Nucleus accumbens (tissue), 56 donors: Measurements from ENCODE around the gene GORAB.

Source experiments
- DNase-seq, 56 donors: peaks; one replicate each; lab custom pipeline; 2025; lab: John Stamatoyannopoulos, UW

GORAB gene

DNA sequence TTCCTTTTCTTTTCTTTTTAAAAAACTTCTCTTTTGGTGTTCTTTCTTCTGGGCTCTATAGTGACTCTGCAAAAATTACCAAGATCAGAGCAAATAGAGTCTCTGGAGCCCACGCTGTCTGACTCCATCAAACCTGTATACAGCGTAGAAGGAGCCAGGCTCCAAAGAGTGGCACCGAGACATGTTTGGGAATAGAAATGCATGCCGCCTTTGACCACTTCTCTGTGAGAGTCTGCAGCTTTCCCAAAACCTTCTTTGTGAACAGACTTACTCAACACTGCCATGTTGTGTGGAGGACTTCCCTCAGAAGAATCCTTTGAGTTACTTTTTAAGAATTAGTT lies 55.3 kb downstream of the GORAB start:
- peak in 5 of 56 donors; percentile 2 to 18 (median 12) for DNase-seq

DNA sequence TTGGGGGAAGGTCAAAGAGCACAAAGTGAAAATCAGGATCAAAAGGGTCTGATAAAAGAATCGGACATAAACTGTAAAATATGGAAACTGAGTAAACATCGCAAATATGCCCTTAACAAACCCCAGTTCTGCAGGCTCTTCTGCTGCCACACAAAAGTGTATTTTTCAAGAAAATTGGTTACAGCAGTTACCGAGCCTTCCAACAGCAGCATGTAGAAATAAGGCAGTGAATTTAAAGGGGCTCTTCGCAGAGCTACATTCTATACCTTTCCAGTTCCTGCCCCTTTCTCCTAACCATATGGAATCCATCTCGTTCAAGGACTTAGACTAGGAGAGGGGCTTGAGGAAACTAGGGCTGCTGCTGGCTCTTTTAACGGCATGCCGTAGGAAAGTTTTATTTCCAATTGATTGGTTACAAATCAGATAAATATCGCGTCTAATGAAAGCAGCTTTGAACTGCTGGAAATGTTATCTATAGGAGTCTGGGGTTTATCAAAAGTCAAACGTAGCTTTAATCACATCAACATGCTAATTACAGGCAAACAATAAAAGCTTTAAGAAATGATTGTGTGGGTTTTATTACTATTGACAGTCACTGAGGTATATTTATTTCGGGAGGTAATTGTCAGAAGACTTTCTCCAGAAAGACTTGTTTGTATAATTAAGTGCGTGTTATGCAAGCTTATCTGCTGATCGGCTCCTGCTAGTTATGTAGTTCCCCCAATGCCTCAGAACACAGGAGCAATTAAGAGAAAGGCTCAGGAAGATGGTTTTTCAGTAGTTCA lies 59.1 kb downstream of the GORAB start:
- DNase-seq = no peak

DNA sequence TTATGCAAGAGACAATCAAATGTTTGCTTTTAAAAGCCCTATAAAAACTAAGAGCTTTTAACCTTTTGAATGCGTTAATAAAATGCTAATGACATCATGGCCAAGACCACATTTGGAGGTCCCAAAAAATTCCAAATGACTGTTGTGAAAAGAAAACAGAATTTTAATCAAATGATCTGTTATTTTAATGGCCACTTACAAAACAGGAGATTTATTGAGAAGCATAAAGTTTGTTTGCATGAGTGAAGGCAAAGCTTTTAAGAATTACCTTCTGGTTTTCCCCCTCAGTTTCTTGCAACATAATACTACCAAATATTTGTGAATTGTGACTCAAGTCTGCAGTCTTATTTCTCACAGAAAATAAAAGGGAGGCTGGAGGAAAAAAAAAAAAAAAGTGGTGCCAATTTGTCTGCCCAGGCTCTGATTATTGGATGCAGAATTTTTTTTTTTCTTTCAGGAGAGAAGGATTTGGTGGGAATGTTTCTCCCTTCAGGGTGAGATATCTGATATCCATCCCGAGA lies 60.7 kb downstream of the GORAB start:
- DNase-seq = no peak

DNA sequence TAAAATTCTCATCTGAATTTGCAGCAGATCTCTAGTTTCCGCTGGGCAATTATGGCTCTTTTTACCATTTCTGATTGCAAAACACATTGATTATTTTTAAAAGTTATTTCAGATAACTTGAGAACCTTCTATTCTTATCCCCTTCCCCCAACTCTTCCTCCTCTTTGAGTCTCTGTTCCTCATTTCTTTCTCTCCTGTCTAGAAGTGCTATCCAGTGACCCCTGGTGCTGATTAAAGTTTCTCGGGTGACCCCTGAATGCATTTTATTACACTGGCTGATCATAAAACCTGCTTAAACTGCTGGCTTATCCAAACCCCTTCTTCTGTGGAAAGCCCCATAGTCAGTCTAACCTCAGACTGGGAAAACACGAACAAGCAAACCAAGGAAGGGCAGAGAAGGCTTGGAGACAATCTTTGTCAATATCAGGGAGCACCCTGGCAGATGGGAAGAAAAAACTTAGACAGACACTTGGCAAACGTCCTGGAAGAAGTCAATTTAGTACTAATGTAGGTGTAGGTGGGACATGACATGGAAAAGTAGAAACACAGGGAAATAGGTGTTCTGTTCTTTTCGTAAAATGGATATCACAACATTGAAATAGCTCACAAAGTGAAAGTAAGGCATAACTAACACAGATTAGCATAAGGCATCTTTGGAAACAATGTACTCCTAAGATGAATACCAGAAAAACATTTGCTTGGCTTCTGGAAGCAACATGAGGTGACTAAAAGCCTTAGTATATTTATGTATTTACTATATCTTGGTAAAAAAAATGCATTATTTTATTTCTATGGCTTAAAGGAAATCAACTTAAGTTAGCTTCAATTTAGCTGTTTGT lies 61.4 kb downstream of the GORAB start:
- no peak for DNase-seq

DNA sequence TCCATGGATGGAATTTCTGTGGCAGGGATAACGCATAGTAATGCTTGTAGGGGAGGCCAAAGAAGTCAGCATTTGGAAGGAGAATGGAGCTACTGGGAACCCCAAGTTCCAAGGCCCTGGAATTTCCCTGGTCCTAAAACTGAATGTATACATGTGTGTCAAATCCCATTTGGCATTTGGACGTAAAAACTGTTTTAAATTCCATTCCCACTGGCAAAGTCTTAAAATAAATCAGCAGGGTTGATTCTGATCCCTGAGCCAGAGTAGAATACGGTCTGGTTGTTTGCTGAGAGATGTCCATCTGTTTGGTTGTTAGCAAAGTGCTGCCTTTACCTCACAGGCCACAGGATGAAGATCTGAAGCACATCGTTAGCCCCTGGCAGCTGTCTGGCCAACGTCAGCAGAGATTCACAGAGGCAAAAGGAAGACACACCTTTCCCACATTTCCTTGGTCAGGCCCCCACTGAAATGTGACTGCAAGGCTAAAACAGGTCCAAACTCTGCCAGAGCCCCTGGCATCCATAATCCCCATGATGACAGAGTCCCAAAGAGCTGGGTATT lies 62.2 kb downstream of the GORAB start:
- no peak for DNase-seq

DNA sequence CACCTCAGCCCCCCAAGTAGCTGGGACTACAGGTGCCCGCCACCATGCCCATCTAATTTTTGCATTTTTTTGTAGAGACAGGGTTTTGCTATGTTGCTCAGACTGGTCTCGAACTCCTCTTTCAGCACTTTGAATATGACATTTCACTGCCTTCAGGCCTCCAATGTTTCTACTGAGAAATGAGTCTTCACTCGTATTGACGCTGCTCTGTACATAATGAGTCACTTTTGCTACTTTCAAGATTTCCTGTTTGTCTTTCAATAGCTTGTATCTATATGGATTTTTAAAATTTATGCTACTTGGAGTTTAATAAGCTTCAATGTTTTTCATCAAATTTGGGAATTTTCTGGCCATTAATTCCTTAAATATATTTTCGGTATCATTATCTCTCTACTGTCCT lies 64.7 kb downstream of the GORAB start:
- no peak for DNase-seq

DNA sequence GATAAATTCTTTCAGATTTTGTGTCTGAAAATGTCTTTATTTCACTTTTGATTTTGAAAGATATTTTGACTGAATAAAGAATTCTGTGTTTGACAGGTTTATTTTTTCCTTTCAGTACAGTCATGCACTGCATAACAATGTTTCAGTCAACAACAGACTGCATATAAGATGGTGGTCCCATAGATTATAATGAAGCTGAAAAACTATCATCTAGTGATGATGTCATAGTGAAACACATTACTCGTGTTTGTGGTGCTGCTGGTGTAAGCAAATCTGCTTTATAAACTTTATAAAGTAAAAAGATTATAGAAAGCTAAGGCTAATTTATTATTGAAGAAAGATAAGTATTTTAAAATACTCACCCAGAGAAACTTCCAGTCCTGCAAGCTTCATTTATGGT lies 66.7 kb downstream of the GORAB start:
- no peak for DNase-seq

DNA sequence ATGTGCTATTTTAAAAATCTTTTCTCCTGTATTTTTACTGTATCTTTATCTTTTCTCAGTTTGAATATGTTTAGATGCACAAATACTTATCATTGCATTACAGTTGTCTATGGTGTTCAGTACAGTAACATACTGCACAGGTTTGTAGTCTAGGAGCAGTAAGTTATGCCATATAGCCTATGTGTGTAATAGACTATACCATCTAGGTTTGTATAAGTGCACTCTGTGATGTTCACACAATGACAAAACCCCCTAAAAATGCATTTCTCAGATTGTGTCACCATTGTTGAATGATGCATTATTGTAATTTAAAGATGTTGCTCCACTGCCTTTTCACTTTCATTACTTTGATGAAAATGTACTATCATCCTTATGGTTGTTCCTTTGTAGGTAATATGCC lies 67.1 kb downstream of the GORAB start:
- no peak for DNase-seq

DNA sequence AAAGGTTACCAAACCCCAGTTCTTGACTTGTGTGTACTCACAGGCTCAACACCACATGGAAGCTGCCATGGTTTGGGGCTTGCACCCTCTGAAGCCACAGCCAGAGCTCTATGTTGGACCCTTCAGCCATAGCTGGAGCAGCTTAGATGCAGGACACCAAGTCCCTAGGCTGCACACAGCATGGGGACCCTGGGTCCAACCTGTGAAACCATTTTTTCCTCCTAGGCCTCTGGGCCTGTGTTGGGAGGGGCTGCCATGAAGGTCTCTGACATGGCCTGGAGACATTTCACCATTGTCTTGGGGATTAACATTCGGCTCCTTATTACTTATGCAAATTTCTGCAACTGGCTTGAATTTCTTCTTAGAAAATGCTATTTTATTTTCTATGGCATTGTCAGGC lies 69.9 kb downstream of the GORAB start:
- DNase-seq = no peak
